Body of pancreas (tissue), 4 donors: ENCODE results near the gene PDE4D. TPM values are rescaled to one million over a fixed set of nuclear protein-coding genes. Genes with fewer than 3 reads are reported as not detected.
"Not testable (repeated sequence)": the region's sequence is repeated elsewhere in the genome, so short reads cannot be mapped to it uniquely, and the experiment has no call there.

Source experiments
- ATAC-seq: fragments of 150-250 bp; one replicate; pipeline ENCODE4 v1.9.1; 2016
- DNase-seq, 4 donors: peaks; one replicate each; pipeline ENCODE4 v3.0.0-alpha.2; 2019
- H3K27ac ChIP-seq, 4 donors: fragments of 200-600 bp; sonication (generic); 1 replicate in 3 of 4; 2 replicates in 1 of 4; pipeline versions ENCODE4 v1.5.1 to v1.6.1; 2016 to 2019; ENCODE audit warnings: mild to moderate bottlenecking in 1 of 4, mixed read lengths in 1 of 4, moderate library complexity in 1 of 4
- H3K27me3 ChIP-seq, 2 donors: fragments of 200-600 bp; sonication (generic); one replicate each; pipeline ENCODE4 v1.6.0; 2016; ENCODE audit warnings: mild to moderate bottlenecking in 1 of 2
- H3K36me3 ChIP-seq, 2 donors: fragments of 200-600 bp; sonication (generic); replicated peaks in 1 of 2; 2 replicates each; pipeline ENCODE4 v1.5.1; 2016; ENCODE audit warnings: low read depth in 2 of 2; ENCODE audit not compliant: insufficient read depth in 1 of 2
- H3K4me1 ChIP-seq: fragments of 200-600 bp; sonication (generic); one replicate; pipeline ENCODE4 v1.6.0; 2016
- H3K4me3 ChIP-seq, 2 donors: fragments of 200-600 bp; sonication (generic); 1 replicate in 1 of 2; 2 replicates in 1 of 2; pipeline ENCODE4 v1.5.1; 2016 to 2019
- H3K9me3 ChIP-seq, 3 donors: fragments of 200-600 bp; sonication (generic); 1 replicate in 2 of 3; 2 replicates in 1 of 3; pipeline ENCODE4 v1.5.1; 2016
- CTCF ChIP-seq, 7 experiments: fragments of 450-650 bp in 4 of 7; fragments of 200-600 bp in 3 of 7; sonication (generic) in 3 of 7; IDR thresholded peaks; one replicate each; pipeline ENCODE4 v1.5.1; 2016 to 2019; ENCODE audit warnings: antibody characterized with exemption in 7 of 7
- POLR2A ChIP-seq, 3 donors: fragments of 450-650 bp; IDR thresholded peaks; one replicate each; pipeline ENCODE4 v1.6.1; 2016; ENCODE audit warnings: antibody characterized with exemption in 3 of 3, mild to moderate bottlenecking in 2 of 3
- WGBS, 2 donors: methylation state at CpG; one replicate each; pipeline ENCODE4 v1.1.5; 2017; 5-methylcytosine and 5-hydroxymethylcytosine counted together
- intact Hi-C: fragments of 100-400 bp; cut with DNase I; formaldehyde crosslinking; loops from one replicate; pipeline ENCODE4 v1.15.1; 2023
- total RNA-seq, 2 donors: library from RNA; depleted of rRNA; stranded (reverse); fragments of >200 nt; gene quantifications; one replicate each; pipeline ENCODE4 v1.1.0, GENCODE V29; 2016

PDE4D gene
- total RNA-seq, 2 donors from 2014 or later: 8.6 to 9.2 TPM

GRCh38 chr5:59062986-59063683 lies 830.4 kb downstream of the PDE4D start:
- TF ChIP-seq CTCF (IDR thresholded peaks at IDR 0.05) (no peak), POLR2A (IDR thresholded peaks at IDR 0.05) (no peak)
- DNase-seq (peak in 1 of 4 donors; percentile 6), ATAC-seq (peak; percentile 66)
- no peak overlapping the region for H3K4me3 ChIP-seq
- intact Hi-C loops: no loop called here
- H3K4me1 ChIP-seq: peaks cover 14% of the 10 kb centered on the region
- no peaks in the 10 kb centered on the region for H3K9me3 ChIP-seq
- 41 to 45% methylated on average over 3 of the region's 3 CpGs for WGBS, 2 donors
- H3K27ac ChIP-seq: peak overlapping the region in 2 of 4 donors; percentile 0 to 1
- no peaks in the 10 kb centered on the region for H3K36me3 ChIP-seq
- H3K27me3 ChIP-seq: no peaks in the 10 kb centered on the region

GRCh38 chr5:59061377-59061776 lies 832.1 kb downstream of the PDE4D start:
- no peak overlapping the region for H3K27ac ChIP-seq
- H3K9me3 ChIP-seq: no peaks in the 10 kb centered on the region
- DNase-seq (no peak), ATAC-seq (no peak)
- H3K36me3 ChIP-seq: no peaks in the 10 kb centered on the region
- no peak for TF ChIP-seq CTCF (IDR thresholded peaks at IDR 0.05)
- no peak for TF ChIP-seq POLR2A (IDR thresholded peaks at IDR 0.05)
- peaks cover 14% of the 10 kb centered on the region for H3K4me1 ChIP-seq
- WGBS, 2 donors: 52 to 64% methylated on average over 5 of the region's 5 CpGs
- H3K27me3 ChIP-seq: no peaks in the 10 kb centered on the region
- H3K4me3 ChIP-seq: no peak overlapping the region
- intact Hi-C loops: no loop called here

GRCh38 chr5:59058969-59059687 lies 834.4 kb downstream of the PDE4D start:
- Histone ChIP-seq H3K27ac (no peak overlapping the region), H3K36me3 (no peaks in the 10 kb centered on the region), H3K4me3 (no peak overlapping the region), H3K9me3 (no peaks in the 10 kb centered on the region), H3K27me3 (no peaks in the 10 kb centered on the region), H3K4me1 (peaks cover 14% of the 10 kb centered on the region)
- 70 to 82% methylated on average over 5 of the region's 5 CpGs for WGBS, 2 donors
- intact Hi-C loops: no loop called here
- no peak for ATAC-seq
- TF ChIP-seq CTCF (IDR thresholded peaks at IDR 0.05): no peak
- TF ChIP-seq POLR2A (IDR thresholded peaks at IDR 0.05): no peak
- DNase-seq: no peak

DNA sequence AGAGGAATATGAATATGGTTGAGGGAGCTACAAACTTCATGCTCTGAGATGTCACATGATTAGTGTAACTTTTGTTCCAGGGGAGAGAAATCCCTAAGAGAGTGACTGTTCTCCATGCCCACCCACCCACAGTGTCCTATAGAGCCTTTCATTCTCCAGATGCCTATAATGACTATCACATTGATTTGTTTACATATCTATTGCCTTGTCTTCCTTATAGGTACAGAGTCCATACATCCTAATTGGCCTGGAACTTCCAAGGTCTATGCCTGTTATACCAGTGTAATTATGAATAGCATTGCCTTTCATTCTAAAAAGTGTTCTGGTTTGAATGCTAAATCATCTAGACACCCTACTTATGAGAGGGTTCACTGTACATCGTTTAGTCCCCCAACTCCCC lies 835.3 kb downstream of the PDE4D start:
- Histone ChIP-seq H3K27ac (no peak overlapping the region), H3K4me1 (peaks cover 6% of the 10 kb centered on the region), H3K27me3 (no peaks in the 10 kb centered on the region), H3K9me3 (no peaks in the 10 kb centered on the region), H3K4me3 (no peak overlapping the region), H3K36me3 (no peaks in the 10 kb centered on the region)
- ATAC-seq (no peak), DNase-seq (no peak)
- TF ChIP-seq POLR2A (IDR thresholded peaks at IDR 0.05) (no peak), CTCF (IDR thresholded peaks at IDR 0.05) (no peak)
- 74 to 88% methylated on average over 1 of the region's 1 CpG for WGBS, 2 donors
- intact Hi-C loops: no loop called here

GRCh38 chr5:59056599-59056998 lies 836.9 kb downstream of the PDE4D start:
- DNase-seq, H3K9me3 ChIP-seq, H3K4me1 ChIP-seq, intact Hi-C loops, H3K27me3 ChIP-seq, H3K27ac ChIP-seq, H3K36me3 ChIP-seq, H3K4me3 ChIP-seq, ATAC-seq: not testable (repeated sequence)
- WGBS, 2 donors: 87 to 93% methylated on average over 3 of the region's 3 CpGs
